Measurements from ENCODE around the gene RHBDF1. TPM values are rescaled to one million over a fixed set of nuclear protein-coding genes. Genes with fewer than 3 reads are reported as not detected.
"Not testable (repeated sequence)": the region's sequence is repeated elsewhere in the genome, so short reads cannot be mapped to it uniquely, and the experiment has no call there.

Gene RHBDF1
- total and polyA plus RNA-seq, 4 donors = 26.6 to 51.2 (median 29.9) TPM

DNA sequence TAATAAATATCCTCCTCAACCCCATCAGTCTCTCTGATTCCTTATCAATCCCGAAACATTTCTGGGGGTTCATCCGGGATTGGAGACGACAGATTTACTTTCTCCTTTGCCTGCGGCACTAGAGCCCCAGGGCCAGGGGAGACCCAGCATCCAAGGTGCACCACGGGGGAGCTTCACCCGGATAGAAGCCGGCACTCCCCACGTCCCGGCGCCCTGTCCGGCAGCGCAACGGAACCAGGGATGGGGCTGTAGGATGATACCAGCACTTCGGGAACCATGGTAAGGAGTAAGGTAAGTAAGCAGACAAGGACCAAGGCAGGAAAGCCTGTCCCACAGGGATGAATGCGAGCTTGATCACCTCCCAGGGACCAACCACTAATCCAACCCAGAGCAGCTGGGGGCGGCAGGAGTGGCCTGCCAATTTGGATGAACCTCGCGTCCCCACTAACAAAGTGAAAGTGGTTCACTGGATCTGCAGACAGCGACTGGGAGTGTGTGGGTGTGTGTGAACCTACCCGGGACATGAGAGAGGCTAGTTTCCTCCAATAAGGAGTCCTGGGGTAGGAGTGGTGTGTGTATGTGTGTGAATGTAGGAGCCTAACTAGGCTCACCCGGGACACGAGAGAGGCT is 30.9 kb downstream of the RHBDF1 start:
- 94 to 97% methylated on average over 22 of the region's 22 CpGs for WGBS, 2 donors
- Histone ChIP-seq H3K9me3 (ENCODE audit: control insufficient read depth in 4 of 4, insufficient read depth in 3 of 4, low read length in 3 of 4) (no peaks in the 10 kb centered on the region), H3K27ac (ENCODE audit: low read depth in 1 of 2, low read length in 1 of 2) (no peak overlapping the region)

GRCh38 chr16:38941-39892 is 33.2 kb downstream of the RHBDF1 start:
- no peaks in the 10 kb centered on the region for H3K27me3 ChIP-seq (ENCODE audit: control insufficient read depth in 3 of 3, insufficient read depth in 3 of 3, low read length in 2 of 3)
- no peak overlapping the region for H3K4me3 ChIP-seq
- TF ChIP-seq, protein P1, sequence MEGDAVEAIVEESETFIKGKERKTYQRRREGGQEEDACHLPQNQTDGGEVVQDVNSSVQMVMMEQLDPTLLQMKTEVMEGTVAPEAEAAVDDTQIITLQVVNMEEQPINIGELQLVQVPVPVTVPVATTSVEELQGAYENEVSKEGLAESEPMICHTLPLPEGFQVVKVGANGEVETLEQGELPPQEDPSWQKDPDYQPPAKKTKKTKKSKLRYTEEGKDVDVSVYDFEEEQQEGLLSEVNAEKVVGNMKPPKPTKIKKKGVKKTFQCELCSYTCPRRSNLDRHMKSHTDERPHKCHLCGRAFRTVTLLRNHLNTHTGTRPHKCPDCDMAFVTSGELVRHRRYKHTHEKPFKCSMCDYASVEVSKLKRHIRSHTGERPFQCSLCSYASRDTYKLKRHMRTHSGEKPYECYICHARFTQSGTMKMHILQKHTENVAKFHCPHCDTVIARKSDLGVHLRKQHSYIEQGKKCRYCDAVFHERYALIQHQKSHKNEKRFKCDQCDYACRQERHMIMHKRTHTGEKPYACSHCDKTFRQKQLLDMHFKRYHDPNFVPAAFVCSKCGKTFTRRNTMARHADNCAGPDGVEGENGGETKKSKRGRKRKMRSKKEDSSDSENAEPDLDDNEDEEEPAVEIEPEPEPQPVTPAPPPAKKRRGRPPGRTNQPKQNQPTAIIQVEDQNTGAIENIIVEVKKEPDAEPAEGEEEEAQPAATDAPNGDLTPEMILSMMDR (IDR thresholded peaks at IDR 0.05; ENCODE audit: control extremely low read depth, extremely low read depth) = no peak
- H3K36me3 ChIP-seq (ENCODE audit: control insufficient read depth in 4 of 4, insufficient read depth in 4 of 4, low read length in 4 of 4) = peaks cover 0 to under 1% (median 0%) of the 10 kb centered on the region in 4 donors
- no peak overlapping the region for H3K9ac ChIP-seq (ENCODE audit: insufficient read depth in 1 of 2, low read length in 2 of 2)
- no peaks in the 10 kb centered on the region for H3K9me3 ChIP-seq (ENCODE audit: control insufficient read depth in 4 of 4, insufficient read depth in 3 of 4, low read length in 3 of 4)
- H3K27ac ChIP-seq (ENCODE audit: low read depth in 1 of 2, low read length in 1 of 2) = no peak overlapping the region
- peaks cover 0 to 7% (median 2%) of the 10 kb centered on the region in 5 donors for H3K4me1 ChIP-seq (ENCODE audit: control insufficient read depth in 5 of 5, insufficient read depth in 5 of 5, low read length in 5 of 5)
- 62 to 80% methylated on average over 13 of the region's 13 CpGs for WGBS, 2 donors
- ATAC-seq (ENCODE audit: insufficient read depth, low FRiP score) (peak; percentile 42), DNase-seq (no peak)

More for the DNA sequence above, 30.9 kb downstream of the RHBDF1 start:
- H3K9ac ChIP-seq (ENCODE audit: insufficient read depth in 1 of 2, low read length in 2 of 2) = no peak overlapping the region
- ATAC-seq (ENCODE audit: insufficient read depth, low FRiP score) (no peak), DNase-seq (no peak)
- TF ChIP-seq, protein P1 (IDR thresholded peaks at IDR 0.05; ENCODE audit: control extremely low read depth, extremely low read depth) = no peak
- no peaks in the 10 kb centered on the region for H3K27me3 ChIP-seq (ENCODE audit: control insufficient read depth in 3 of 3, insufficient read depth in 3 of 3, low read length in 2 of 3)
- peaks cover 0 to 1% (median 0%) of the 10 kb centered on the region in 5 donors for H3K4me1 ChIP-seq (ENCODE audit: control insufficient read depth in 5 of 5, insufficient read depth in 5 of 5, low read length in 5 of 5)
- peaks cover 0 to 11% (median 5%) of the 10 kb centered on the region in 4 donors for H3K36me3 ChIP-seq (ENCODE audit: control insufficient read depth in 4 of 4, insufficient read depth in 4 of 4, low read length in 4 of 4)
- no peak overlapping the region for H3K4me3 ChIP-seq

- WGBS, 2 donors = 83 to 94% methylated on average over 11 of the region's 11 CpGs
- ATAC-seq (ENCODE audit: insufficient read depth, low FRiP score); DNase-seq: not testable (repeated sequence)
Observed at GRCh38 chr16:38206-38605, 34.2 kb downstream of the RHBDF1 start.

DNA sequence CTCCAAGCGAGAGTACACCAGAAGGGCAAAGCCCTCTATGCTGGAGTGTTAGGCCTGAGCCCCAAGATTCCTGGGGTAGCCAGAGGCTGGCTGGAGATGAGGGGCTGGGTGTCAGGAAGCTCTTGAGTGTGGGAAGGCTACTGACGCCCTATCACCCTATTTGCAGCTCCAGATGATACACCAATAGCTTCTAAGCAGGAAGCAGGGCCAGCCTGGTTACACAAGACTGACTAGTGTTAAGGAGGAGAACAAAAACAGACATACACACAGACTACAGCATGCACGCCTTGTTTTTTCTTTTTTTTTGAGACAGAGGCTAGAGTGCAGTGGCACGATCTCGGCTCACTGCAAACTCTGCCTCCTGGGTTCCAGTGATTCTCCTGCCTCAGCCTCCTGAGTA is 34.9 kb downstream of the RHBDF1 start:
- TF ChIP-seq, protein P1 (IDR thresholded peaks at IDR 0.05; ENCODE audit: control extremely low read depth, extremely low read depth) = no peak
- Histone ChIP-seq H3K4me1 (ENCODE audit: control insufficient read depth in 5 of 5, insufficient read depth in 5 of 5, low read length in 5 of 5) (peaks cover 0 to 7% (median 4%) of the 10 kb centered on the region in 5 donors), H3K36me3 (ENCODE audit: control insufficient read depth in 4 of 4, insufficient read depth in 4 of 4, low read length in 4 of 4) (no peaks in the 10 kb centered on the region), H3K9me3 (ENCODE audit: control insufficient read depth in 4 of 4, insufficient read depth in 3 of 4, low read length in 3 of 4) (no peaks in the 10 kb centered on the region), H3K9ac (ENCODE audit: insufficient read depth in 1 of 2, low read length in 2 of 2) (no peak overlapping the region), H3K27ac (ENCODE audit: low read depth in 1 of 2, low read length in 1 of 2) (no peak overlapping the region), H3K27me3 (ENCODE audit: control insufficient read depth in 3 of 3, insufficient read depth in 3 of 3, low read length in 2 of 3) (no peaks in the 10 kb centered on the region), H3K4me3 (no peak overlapping the region)
- ATAC-seq (ENCODE audit: insufficient read depth, low FRiP score) = no peak
- no peak for DNase-seq
- 68 to 86% methylated on average over 5 of the region's 5 CpGs for WGBS, 2 donors

More at GRCh38 chr16:38206-38605, 34.2 kb downstream of the RHBDF1 start:
- not testable (repeated sequence) for H3K4me3 ChIP-seq; H3K4me1 ChIP-seq (ENCODE audit: control insufficient read depth in 5 of 5, insufficient read depth in 5 of 5, low read length in 5 of 5); H3K27me3 ChIP-seq (ENCODE audit: control insufficient read depth in 3 of 3, insufficient read depth in 3 of 3, low read length in 2 of 3); H3K9me3 ChIP-seq (ENCODE audit: control insufficient read depth in 4 of 4, insufficient read depth in 3 of 4, low read length in 3 of 4); H3K36me3 ChIP-seq (ENCODE audit: control insufficient read depth in 4 of 4, insufficient read depth in 4 of 4, low read length in 4 of 4); H3K9ac ChIP-seq (ENCODE audit: insufficient read depth in 1 of 2, low read length in 2 of 2); H3K27ac ChIP-seq (ENCODE audit: low read depth in 1 of 2, low read length in 1 of 2)

Measured in lung (tissue), 12 donors.